Measurements from ENCODE around the gene HIF3A. TPM values are rescaled to one million over a fixed set of nuclear protein-coding genes. Genes with fewer than 3 reads are reported as not detected.

HIF3A gene
- total RNA-seq, 1 donor from 2014 or later = 54.2 TPM

DNA sequence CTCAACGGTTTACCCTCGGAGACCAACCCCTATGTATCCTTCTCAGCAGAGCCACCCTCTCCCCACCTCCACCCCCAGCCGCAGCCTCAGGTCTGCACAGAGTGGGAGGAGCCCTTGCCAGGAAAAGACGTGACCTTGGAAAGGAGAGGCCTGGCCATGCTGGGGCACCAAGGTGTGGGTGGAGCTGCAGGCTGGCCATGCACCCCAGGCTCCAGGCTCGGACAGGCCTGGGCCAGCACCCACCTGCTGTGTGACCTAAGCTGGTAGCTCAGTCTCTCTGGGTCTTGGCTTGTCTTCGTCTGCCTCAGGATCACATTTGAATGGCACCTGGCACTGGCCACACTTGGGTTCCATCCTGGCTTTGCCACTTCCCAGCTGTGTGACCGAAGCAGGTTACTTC, 87.0 kb downstream of the HIF3A start:
- H3K36me3 Mint-ChIP-seq (ENCODE audit: low read depth, unreplicated experiment) = peaks cover 56% of the 10 kb centered on the region
- TF ChIP-seq, protein P1, sequence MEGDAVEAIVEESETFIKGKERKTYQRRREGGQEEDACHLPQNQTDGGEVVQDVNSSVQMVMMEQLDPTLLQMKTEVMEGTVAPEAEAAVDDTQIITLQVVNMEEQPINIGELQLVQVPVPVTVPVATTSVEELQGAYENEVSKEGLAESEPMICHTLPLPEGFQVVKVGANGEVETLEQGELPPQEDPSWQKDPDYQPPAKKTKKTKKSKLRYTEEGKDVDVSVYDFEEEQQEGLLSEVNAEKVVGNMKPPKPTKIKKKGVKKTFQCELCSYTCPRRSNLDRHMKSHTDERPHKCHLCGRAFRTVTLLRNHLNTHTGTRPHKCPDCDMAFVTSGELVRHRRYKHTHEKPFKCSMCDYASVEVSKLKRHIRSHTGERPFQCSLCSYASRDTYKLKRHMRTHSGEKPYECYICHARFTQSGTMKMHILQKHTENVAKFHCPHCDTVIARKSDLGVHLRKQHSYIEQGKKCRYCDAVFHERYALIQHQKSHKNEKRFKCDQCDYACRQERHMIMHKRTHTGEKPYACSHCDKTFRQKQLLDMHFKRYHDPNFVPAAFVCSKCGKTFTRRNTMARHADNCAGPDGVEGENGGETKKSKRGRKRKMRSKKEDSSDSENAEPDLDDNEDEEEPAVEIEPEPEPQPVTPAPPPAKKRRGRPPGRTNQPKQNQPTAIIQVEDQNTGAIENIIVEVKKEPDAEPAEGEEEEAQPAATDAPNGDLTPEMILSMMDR (IDR thresholded peaks at IDR 0.05; ENCODE audit: unreplicated experiment) = no peak
- DNase-seq (ENCODE audit: low spot score) = no peak
- no peak overlapping the region for H3K27ac Mint-ChIP-seq (ENCODE audit: unreplicated experiment)
- no peaks in the 10 kb centered on the region for H3K4me1 Mint-ChIP-seq (ENCODE audit: unreplicated experiment)
- H3K9me3 Mint-ChIP-seq (ENCODE audit: unreplicated experiment) = no peaks in the 10 kb centered on the region
- no peak overlapping the region for H3K4me3 Mint-ChIP-seq (ENCODE audit: unreplicated experiment)
- peaks cover 11% of the 10 kb centered on the region for H3K27me3 Mint-ChIP-seq (ENCODE audit: unreplicated experiment)

DNA sequence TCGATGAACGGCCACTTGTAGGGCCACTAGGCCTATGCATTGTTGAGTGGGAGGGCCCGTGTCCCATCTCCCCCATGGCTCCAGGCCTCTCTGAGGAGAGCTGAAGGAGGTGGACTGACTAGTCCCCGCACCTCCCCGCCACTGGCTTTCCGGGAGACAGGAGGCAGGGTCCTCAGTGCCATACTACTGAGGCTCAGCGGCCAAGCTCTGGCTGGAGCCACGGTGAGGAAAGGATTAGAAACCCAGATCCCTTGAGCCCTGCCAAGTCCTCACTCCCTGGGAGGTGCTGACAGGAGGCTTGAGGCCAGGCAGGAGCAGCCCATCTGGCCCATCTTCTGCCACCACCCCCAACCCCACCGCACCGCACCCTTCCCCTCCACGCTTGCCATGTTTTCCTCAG, 87.6 kb downstream of the HIF3A start:
- Mint-ChIP-seq H3K4me3 (ENCODE audit: unreplicated experiment) (no peak overlapping the region), H3K9me3 (ENCODE audit: unreplicated experiment) (peaks cover 3% of the 10 kb centered on the region), H3K27me3 (ENCODE audit: unreplicated experiment) (peaks cover 11% of the 10 kb centered on the region), H3K4me1 (ENCODE audit: unreplicated experiment) (peaks cover 1% of the 10 kb centered on the region), H3K27ac (ENCODE audit: unreplicated experiment) (peak overlapping the region; percentile 49), H3K36me3 (ENCODE audit: low read depth, unreplicated experiment) (peaks cover 60% of the 10 kb centered on the region)
- TF ChIP-seq, protein P1 (IDR thresholded peaks at IDR 0.05; ENCODE audit: unreplicated experiment) = no peak
- DNase-seq (ENCODE audit: low spot score) = no peak

DNA sequence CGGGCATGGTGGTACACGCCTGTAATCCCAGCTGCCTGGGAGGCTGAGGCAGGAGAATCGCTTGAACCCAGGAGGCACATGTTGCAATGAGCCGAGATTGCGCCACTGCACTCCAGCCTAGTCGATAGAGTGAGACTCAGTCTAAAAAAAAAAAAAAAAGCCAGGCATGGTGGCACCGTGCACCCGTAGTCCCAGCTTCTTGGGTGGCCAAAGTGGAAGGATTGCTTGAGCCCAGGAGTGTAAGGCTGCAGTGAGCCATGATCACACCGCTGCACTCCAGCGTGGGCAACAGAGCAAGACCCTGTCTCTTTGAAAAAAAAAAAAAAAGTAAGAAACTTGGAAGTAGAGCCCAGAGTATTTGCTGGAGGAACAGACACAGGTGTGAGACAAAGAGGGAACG, 88.8 kb downstream of the HIF3A start:
- peaks cover 11% of the 10 kb centered on the region for H3K27me3 Mint-ChIP-seq (ENCODE audit: unreplicated experiment)

DNA sequence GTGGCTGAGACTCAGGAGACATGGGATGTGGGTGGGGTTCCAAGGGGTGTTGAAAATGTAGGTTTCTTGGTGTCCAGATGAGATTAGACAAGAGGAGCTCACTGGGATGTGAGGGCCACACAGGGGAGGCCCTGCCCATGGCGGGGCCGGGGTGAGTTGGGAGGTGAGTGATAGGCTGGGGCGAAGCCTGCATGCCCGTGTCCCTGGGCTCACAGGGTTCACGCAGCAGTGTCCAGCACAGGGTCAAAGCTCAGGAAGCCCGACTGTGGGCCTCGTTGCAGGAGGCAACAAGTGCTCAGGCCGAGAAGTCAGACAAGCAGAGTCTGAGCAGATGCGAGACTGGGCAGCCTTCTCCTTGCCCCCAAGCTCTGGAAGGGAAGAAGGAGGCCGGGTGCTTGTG, 89.3 kb downstream of the HIF3A start:
- TF ChIP-seq, protein P1 (IDR thresholded peaks at IDR 0.05; ENCODE audit: unreplicated experiment) = no peak
- Mint-ChIP-seq H3K9me3 (ENCODE audit: unreplicated experiment) (peaks cover 5% of the 10 kb centered on the region), H3K27me3 (ENCODE audit: unreplicated experiment) (peaks cover 11% of the 10 kb centered on the region), H3K4me3 (ENCODE audit: unreplicated experiment) (no peak overlapping the region), H3K36me3 (ENCODE audit: low read depth, unreplicated experiment) (peaks cover 59% of the 10 kb centered on the region), H3K4me1 (ENCODE audit: unreplicated experiment) (peaks cover 2% of the 10 kb centered on the region), H3K27ac (ENCODE audit: unreplicated experiment) (peak overlapping the region; percentile 25)
- no peak for DNase-seq (ENCODE audit: low spot score)

More for the DNA sequence above, 88.8 kb downstream of the HIF3A start:
- H3K4me1 Mint-ChIP-seq (ENCODE audit: unreplicated experiment) = peaks cover 2% of the 10 kb centered on the region
- H3K4me3 Mint-ChIP-seq (ENCODE audit: unreplicated experiment) = no peak overlapping the region
- TF ChIP-seq, protein P1 (IDR thresholded peaks at IDR 0.05; ENCODE audit: unreplicated experiment) = no peak
- H3K36me3 Mint-ChIP-seq (ENCODE audit: low read depth, unreplicated experiment) = peaks cover 59% of the 10 kb centered on the region
- H3K27ac Mint-ChIP-seq (ENCODE audit: unreplicated experiment) = no peak overlapping the region
- no peak for DNase-seq (ENCODE audit: low spot score)
- H3K9me3 Mint-ChIP-seq (ENCODE audit: unreplicated experiment) = peaks cover 5% of the 10 kb centered on the region

DNA sequence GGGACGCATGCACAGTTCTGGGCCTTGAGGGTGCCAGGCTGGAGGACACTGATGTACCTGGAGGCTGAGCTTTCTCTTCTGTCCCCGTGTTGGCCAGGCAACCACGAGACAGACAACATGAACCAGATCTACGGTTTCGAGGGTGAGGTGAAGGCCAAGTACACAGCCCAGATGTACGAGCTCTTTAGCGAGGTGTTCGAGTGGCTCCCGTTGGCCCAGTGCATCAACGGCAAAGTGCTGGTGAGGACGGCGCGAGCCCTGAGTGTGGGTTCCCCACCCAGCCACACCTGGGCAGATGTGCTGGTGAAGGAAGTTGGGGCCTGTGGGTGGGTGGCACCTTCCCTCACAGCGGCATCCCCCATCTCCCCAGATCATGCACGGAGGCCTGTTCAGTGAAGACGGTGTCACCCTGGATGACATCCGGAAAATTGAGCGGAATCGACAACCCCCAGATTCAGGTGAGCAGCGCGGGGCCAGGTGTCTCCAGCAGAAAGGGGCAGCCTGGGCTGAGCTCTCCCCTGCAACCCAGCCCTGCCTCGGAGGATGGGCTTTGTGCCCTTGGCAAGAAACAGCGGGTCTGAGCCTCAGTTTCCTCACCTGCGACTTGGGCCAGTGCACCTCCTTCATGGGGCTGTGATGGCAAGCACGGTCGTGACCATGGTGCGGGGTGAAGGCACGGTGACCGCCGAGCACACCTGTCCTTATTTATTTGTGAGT, 90.3 kb downstream of the HIF3A start:
- DNase-seq (ENCODE audit: low spot score) = no peak
- TF ChIP-seq, protein P1 (IDR thresholded peaks at IDR 0.05; ENCODE audit: unreplicated experiment) = no peak
- Mint-ChIP-seq H3K27ac (ENCODE audit: unreplicated experiment) (peak overlapping the region; percentile 42), H3K4me3 (ENCODE audit: unreplicated experiment) (peak overlapping the region; percentile 71), H3K36me3 (ENCODE audit: low read depth, unreplicated experiment) (peaks cover 57% of the 10 kb centered on the region), H3K27me3 (ENCODE audit: unreplicated experiment) (peaks cover 14% of the 10 kb centered on the region), H3K9me3 (ENCODE audit: unreplicated experiment) (peaks cover 5% of the 10 kb centered on the region), H3K4me1 (ENCODE audit: unreplicated experiment) (peaks cover 10% of the 10 kb centered on the region)
